Thyroid gland (tissue), 4 donors: ENCODE data around the gene NMNAT1.

Source experiments
- CTCF ChIP-seq, 6 experiments: fragments of 200-600 bp in 3 of 6; fragments of 450-650 bp in 3 of 6; sonication (generic) in 3 of 6; IDR thresholded peaks; one replicate each; pipeline ENCODE4 v1.5.1; 2016 to 2019; ENCODE audit warnings: antibody characterized with exemption in 6 of 6, mild to moderate bottlenecking in 2 of 6, inconsistent platforms in 1 of 6, moderate library complexity in 1 of 6
- POLR2A ChIP-seq, 2 donors: fragments of 450-650 bp; IDR thresholded peaks; one replicate each; pipeline ENCODE4 v1.6.1; 2017; ENCODE audit warnings: antibody characterized with exemption in 2 of 2, mild to moderate bottlenecking in 2 of 2, moderate library complexity in 1 of 2

- TF ChIP-seq CTCF (IDR thresholded peaks at IDR 0.05) (no peak), POLR2A (IDR thresholded peaks at IDR 0.05) (no peak)
Measured at GRCh38 chr1:9920606-9921005, 22.7 kb upstream of the NMNAT1 start.
